Choroid plexus epithelial cell (primary cell): ENCODE results near the gene FGA.

Experiments used
- DNase-seq: peaks from one replicate; pipeline ENCODE4 v3.0.0-alpha.2; 2010; ENCODE audit warnings: low read depth
- H3K4me3 ChIP-seq: 2 replicates; pipeline ENCODE4 v1.5.1; 2011; ENCODE audit warnings: low read depth, mild to moderate bottlenecking, control low read depth, low read length, moderate library complexity
- TF ChIP-seq, protein P1 (sequence below): conservative IDR thresholded peaks from 2 replicates; pipeline ENCODE4 v1.5.1; 2011; ENCODE audit warnings: low read depth, mild to moderate bottlenecking, control low read depth, inconsistent platforms, low read length, moderate library complexity

The FGA gene

DNA sequence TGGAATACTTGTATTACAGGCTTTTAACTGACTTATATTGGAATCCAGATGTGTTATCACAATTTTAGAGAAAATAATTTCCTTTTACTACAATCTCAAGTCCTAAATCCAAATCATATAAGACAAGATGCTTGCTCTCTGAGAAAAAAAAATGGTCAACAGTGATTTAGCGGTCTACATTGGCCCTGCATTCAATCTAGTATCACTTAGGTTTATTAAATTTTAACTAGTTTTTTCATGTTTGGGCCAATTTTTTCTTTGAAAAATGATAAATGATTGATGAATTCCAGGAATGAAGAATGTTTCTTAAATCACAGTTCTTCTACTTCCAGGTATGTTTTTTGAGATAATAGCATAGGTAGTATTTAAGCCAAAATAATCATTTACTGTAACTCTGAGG lies 24.7 kb upstream of the FGA start:
- H3K4me3 ChIP-seq = no peak overlapping the region
- TF ChIP-seq, protein P1, sequence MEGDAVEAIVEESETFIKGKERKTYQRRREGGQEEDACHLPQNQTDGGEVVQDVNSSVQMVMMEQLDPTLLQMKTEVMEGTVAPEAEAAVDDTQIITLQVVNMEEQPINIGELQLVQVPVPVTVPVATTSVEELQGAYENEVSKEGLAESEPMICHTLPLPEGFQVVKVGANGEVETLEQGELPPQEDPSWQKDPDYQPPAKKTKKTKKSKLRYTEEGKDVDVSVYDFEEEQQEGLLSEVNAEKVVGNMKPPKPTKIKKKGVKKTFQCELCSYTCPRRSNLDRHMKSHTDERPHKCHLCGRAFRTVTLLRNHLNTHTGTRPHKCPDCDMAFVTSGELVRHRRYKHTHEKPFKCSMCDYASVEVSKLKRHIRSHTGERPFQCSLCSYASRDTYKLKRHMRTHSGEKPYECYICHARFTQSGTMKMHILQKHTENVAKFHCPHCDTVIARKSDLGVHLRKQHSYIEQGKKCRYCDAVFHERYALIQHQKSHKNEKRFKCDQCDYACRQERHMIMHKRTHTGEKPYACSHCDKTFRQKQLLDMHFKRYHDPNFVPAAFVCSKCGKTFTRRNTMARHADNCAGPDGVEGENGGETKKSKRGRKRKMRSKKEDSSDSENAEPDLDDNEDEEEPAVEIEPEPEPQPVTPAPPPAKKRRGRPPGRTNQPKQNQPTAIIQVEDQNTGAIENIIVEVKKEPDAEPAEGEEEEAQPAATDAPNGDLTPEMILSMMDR = no peak
- DNase-seq = no peak

- no peak overlapping the region for H3K4me3 ChIP-seq
- TF ChIP-seq, protein P1 = no peak
- no peak for DNase-seq
Measured at GRCh38 chr4:154614306-154614705, 23.8 kb upstream of the FGA start.

- DNase-seq = peak; percentile 12
- no peak within 1 kb of the TSS for H3K4me3 ChIP-seq
- TF ChIP-seq, protein P1 = no peak
Measured at GRCh38 chr4:154612472-154613414, 22.2 kb upstream of the FGA start, which contains the start of gene FGG. FGG (minus strand) TSS chr4:154612656; CDS start chr4:154612609, 47 bp downstream.

DNA sequence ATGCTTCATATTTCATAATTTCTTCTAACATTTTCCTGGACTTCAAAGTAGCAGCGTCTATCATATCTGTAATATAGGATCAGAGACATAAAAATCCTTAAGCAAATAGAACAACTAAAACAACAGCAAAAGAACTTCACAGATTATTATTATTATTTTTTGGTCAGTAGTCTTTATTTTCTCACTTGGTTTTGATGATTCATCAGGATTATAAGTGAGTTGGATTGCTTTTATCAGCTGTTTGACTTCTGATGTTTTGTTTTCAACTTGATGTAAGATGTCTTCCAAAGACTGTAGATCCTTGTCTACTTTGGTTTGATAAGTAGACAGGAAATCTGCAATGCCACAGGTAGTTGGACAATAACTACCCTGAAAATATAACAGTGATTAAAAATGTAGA lies 21.3 kb upstream of the FGA start:
- TF ChIP-seq, protein P1 = no peak
- no peak overlapping the region for H3K4me3 ChIP-seq
- no peak for DNase-seq

- TF ChIP-seq, protein P1 = no peak
- H3K4me3 ChIP-seq = no peak overlapping the region
- no peak for DNase-seq
Measured at GRCh38 chr4:154610582-154610981, 20.0 kb upstream of the FGA start.

DNA sequence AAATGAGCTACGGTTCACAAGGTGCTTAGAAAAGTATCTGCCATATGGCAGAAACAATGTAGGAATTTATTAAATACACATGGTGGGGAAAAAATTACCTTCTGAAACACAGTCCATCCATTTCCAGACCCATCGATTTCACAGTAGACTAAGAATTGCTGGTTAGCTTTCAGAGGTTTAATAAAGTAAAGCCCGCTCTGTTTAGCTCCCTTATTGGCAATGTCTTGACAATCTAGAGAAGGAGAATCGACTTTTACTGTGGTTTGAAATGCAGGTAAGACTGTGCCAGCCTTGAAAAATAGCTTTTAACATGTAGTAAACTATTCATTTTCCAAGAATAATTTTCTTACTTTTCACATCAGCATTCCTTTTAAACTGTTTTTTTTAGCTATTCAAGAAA lies 19.0 kb upstream of the FGA start:
- TF ChIP-seq, protein P1 = no peak
- DNase-seq = no peak
- no peak overlapping the region for H3K4me3 ChIP-seq
